GM12878 (cell line): Measurements from ENCODE around the gene MUC21. TPM values are rescaled to one million over a fixed set of nuclear protein-coding genes. Genes with fewer than 3 reads are reported as not detected.

Source experiments
- ATAC-seq: fragments of 200-7000 bp; cut with Tn5 transposase; 3 replicates; pipeline ENCODE4 v1.9.1; 2020; ENCODE audit warnings: mild to moderate bottlenecking, moderate library complexity
- BruUV-seq: library from RNA; stranded (reverse); fragments of 400-500 nt; replicated peaks from 2 replicates; lab custom pipeline; 2021; lab: Mats Ljungman, UMichigan
- CTCF ChIA-PET: fragments of 300-600 bp; sonication (Branson Sonifier 250); formaldehyde crosslinking; extraction: SDS; loops from one replicate; lab custom pipeline; 2021; ENCODE audit warnings: inconsistent platforms; lab: Yijun Ruan, JAX
- POLR2A ChIA-PET: fragments of 350-600 bp; formaldehyde crosslinking; extraction: SDS; loops from one replicate; lab custom pipeline; 2021; ENCODE audit warnings: inconsistent platforms; lab: Charles Lee
- RAD21 ChIA-PET: fragments of 300-600 bp; sonication (Branson Sonifier 250); formaldehyde crosslinking; loops from one replicate; lab custom pipeline; 2023; ENCODE audit warnings: antibody characterized with exemption; ENCODE audit not compliant: unreplicated experiment; lab: Charles Lee
- SMC1A ChIA-PET: fragments of 300-600 bp; sonication (Branson Sonifier 250); formaldehyde crosslinking; loops from one replicate; lab custom pipeline; 2023; ENCODE audit not compliant: unreplicated experiment, uncharacterized antibody; lab: Charles Lee
- DNase-seq: peaks from one replicate; pipeline ENCODE4 v3.0.0-alpha.2; 2011; ENCODE audit warnings: low read depth, low spot score
- FAIRE-seq: peaks from 3 replicates; lab custom pipeline; 2011; peaks lifted over from hg19 to GRCh38; lab: Jason Lieb, UNC
- H2AFZ ChIP-seq: 2 replicates; pipeline ENCODE4 v1.6.0; 2011; ENCODE audit warnings: low read depth, low read length, control low read depth; ENCODE audit not compliant: control insufficient read depth
- H3K27ac ChIP-seq: 2 replicates; pipeline ENCODE4 v1.5.1; 2011; ENCODE audit warnings: control low read depth; ENCODE audit not compliant: control insufficient read depth, insufficient read depth
- H3K27me3 ChIP-seq, 2 experiments: replicated peaks in 1 of 2; 2 replicates each; pipeline versions ENCODE4 v1.6.0 to v1.6.1; 2011; ENCODE audit warnings: low read length in 1 of 2; ENCODE audit not compliant: control insufficient read depth in 2 of 2, insufficient read depth in 2 of 2
- H3K36me3 ChIP-seq, 2 experiments: 2 replicates each; pipeline ENCODE4 v1.5.1; 2011; ENCODE audit warnings: low read length in 1 of 2; ENCODE audit not compliant: control insufficient read depth in 2 of 2, insufficient read depth in 2 of 2
- H3K4me1 ChIP-seq: 2 replicates; pipeline ENCODE4 v1.6.1; 2011; ENCODE audit warnings: mild to moderate bottlenecking, low read length, moderate library complexity, mixed read lengths; ENCODE audit not compliant: control insufficient read depth, insufficient read depth
- H3K4me2 ChIP-seq: 2 replicates; pipeline ENCODE4 v1.6.0; 2011; ENCODE audit warnings: control low read depth; ENCODE audit not compliant: control insufficient read depth, insufficient read depth
- H3K4me3 ChIP-seq: fragments of 200-600 bp; sonication (generic); 2 replicates; pipeline ENCODE4 v1.5.1; 2016
- H3K79me2 ChIP-seq: 2 replicates; pipeline ENCODE4 v1.6.0; 2011; ENCODE audit warnings: low read length; ENCODE audit not compliant: control insufficient read depth, insufficient read depth
- H3K9ac ChIP-seq: 2 replicates; pipeline ENCODE4 v1.8.0; 2011; ENCODE audit warnings: low read length, control low read depth, mixed read lengths; ENCODE audit not compliant: control insufficient read depth, insufficient read depth
- H3K9me3 ChIP-seq: replicated peaks from 3 replicates; pipeline ENCODE4 v1.5.1; 2011; ENCODE audit warnings: mild to moderate bottlenecking, low read length; ENCODE audit not compliant: control insufficient read depth, insufficient read depth
- H4K20me1 ChIP-seq: 2 replicates; pipeline ENCODE4 v1.6.0; 2011; ENCODE audit not compliant: control insufficient read depth, insufficient read depth
- E2F4 ChIP-seq: IDR thresholded peaks from 2 replicates; pipeline ENCODE4 v1.6.1; 2012; ENCODE audit warnings: low read depth, low read length, improper control_type of control experiment
- EED ChIP-seq: sonication (generic); IDR thresholded peaks from 2 replicates; pipeline ENCODE4 v1.6.1; 2016; ENCODE audit warnings: antibody characterized with exemption, low read depth
- FOXM1 ChIP-seq: IDR thresholded peaks from 2 replicates; pipeline ENCODE4 v1.6.1; 2012; ENCODE audit warnings: low read depth, mild to moderate bottlenecking, inconsistent platforms, low read length, moderate library complexity
- IRF3 ChIP-seq: fragments of 450-650 bp; IDR thresholded peaks from 2 replicates; pipeline ENCODE4 v1.6.1; 2014; ENCODE audit warnings: mild to moderate bottlenecking
- NKRF ChIP-seq: fragments of 450-650 bp; conservative IDR thresholded peaks from 2 replicates; pipeline ENCODE4 v1.6.1; 2017; ENCODE audit warnings: mild to moderate bottlenecking, moderate library complexity
- NRF1 ChIP-seq: conservative IDR thresholded peaks from 2 replicates; pipeline ENCODE4 v1.6.1; 2011; ENCODE audit warnings: mild to moderate bottlenecking, low read depth, low read length, improper control_type of control experiment
- SRF ChIP-seq, 2 experiments: IDR thresholded peaks; 2 replicates each; pipeline ENCODE4 v1.6.1; 2011; ENCODE audit warnings: low read depth in 2 of 2, low read length in 2 of 2, mild to moderate bottlenecking in 1 of 2, moderate library complexity in 1 of 2
- STAT1 ChIP-seq: fragments of 450-650 bp; conservative IDR thresholded peaks from 2 replicates; pipeline ENCODE4 v1.6.1; 2014; ENCODE audit warnings: antibody characterized with exemption, mild to moderate bottlenecking
- USF1 ChIP-seq: IDR thresholded peaks from 2 replicates; pipeline ENCODE4 v1.6.1; 2011; ENCODE audit warnings: borderline replicate concordance, low read depth, mild to moderate bottlenecking, moderate library complexity, mixed read lengths, low read length; ENCODE audit not compliant: insufficient read depth; ENCODE audit errors: extremely low read length
- WRNIP1 ChIP-seq: IDR thresholded peaks from 2 replicates; pipeline ENCODE4 v1.6.1; 2011; ENCODE audit warnings: low read depth, low read length, improper control_type of control experiment, borderline replicate concordance
- ZBED1 ChIP-seq: IDR thresholded peaks from 2 replicates; pipeline ENCODE4 v1.6.1; 2016; ENCODE audit warnings: borderline replicate concordance
- WGBS: methylation state at CpG from one replicate; pipeline ENCODE4 v1.1.6; 2016; ENCODE audit warnings: low lambda C conversion rate; ENCODE audit not compliant: insufficient replicate concordance, insufficient coverage; ENCODE audit errors: missing lambda C conversion rate; 5-methylcytosine and 5-hydroxymethylcytosine counted together
- in situ Hi-C: fragments of 300-500 bp; cut with MboI; formaldehyde crosslinking; loops from 9 replicates; pipeline ENCODE4 v1.14.3; 2018; ENCODE audit warnings: mixed read lengths
- intact Hi-C: fragments of 100-400 bp; cut with micrococcal nuclease; formaldehyde crosslinking; loops from one replicate; pipeline ENCODE4 v1.14.2; 2022; ENCODE audit not compliant: unreplicated experiment
- polyA plus RNA-seq, 11 experiments: library from polyadenylated mRNA; depleted of rRNA in 4 of 11; unstranded in 6 of 11; stranded (reverse) in 5 of 11; fragments of >200 nt; fragmentation: Nextera tagmentation in 4 of 11; fragmentation: Illumina TruSeq in 1 of 11; extraction: Ambion mirVana in 4 of 11; extraction: Trizol in 1 of 11; gene quantifications; 1 replicate in 1 of 11; 2 replicates in 10 of 11; pipeline versions ENCODE4 v1.2.1 to v1.2.3, GENCODE V29; 2011 to 2016; ENCODE audit warnings: inconsistent platforms in 2 of 11, missing spikeins in 2 of 11, low read depth in 1 of 11
- total RNA-seq, 4 experiments: library from RNA; depleted of rRNA in 3 of 4; stranded (reverse); fragments of >200 nt in 3 of 4; fragmentation: Illumina TruSeq in 1 of 4; extraction: Trizol in 1 of 4; gene quantifications; 2 replicates each; pipeline versions ENCODE4 v1.2.1 to v1.2.3, GENCODE V29; 2013 to 2021
- TF ChIP-seq, protein P1 (sequence below): IDR thresholded peaks from 2 replicates; pipeline ENCODE4 v1.6.1; 2012; ENCODE audit warnings: mild to moderate bottlenecking, low read depth, low read length
- TF ChIP-seq, protein P2 (sequence below): IDR thresholded peaks from 2 replicates; pipeline ENCODE4 v1.6.1; 2012; ENCODE audit warnings: low read depth, low read length, improper control_type of control experiment

Gene MUC21
- total and polyA plus RNA-seq, 10 of the 15 experiments (the other 5 are each of a cell fraction or from before 2014, with no cell fraction given), result 0.02 TPM; not detected in 9

GRCh38 chr6:30990422-30991086 is 7.0 kb downstream of the MUC21 start:
- Histone ChIP-seq H3K27me3 (no peaks in the 10 kb centered on the region; a peak in 1 of 4 replicates), H2AFZ (peak overlapping the region; percentile 91), H3K4me2 (peak overlapping the region; percentile 74), H3K4me1 (peaks cover 5% of the 10 kb centered on the region), H3K4me3 (no peak overlapping the region), H3K27ac (no peak overlapping the region), H3K79me2 (no peaks in the 10 kb centered on the region), H4K20me1 (no peaks in the 10 kb centered on the region), H3K9ac (peak overlapping the region; percentile 20; the same call in 1 of the 2 replicates), H3K36me3 (no peaks in the 10 kb centered on the region), H3K9me3 (no peaks in the 10 kb centered on the region)
- ChIA-PET POLR2A (interaction anchor here (0.7 to 1.0 kb wide), 2 partner anchors 12 to 76 kb away, joined by 3 read pairs; partner anchors contain the start of gene VARS2), RAD21 (no interaction called here), CTCF (no interaction called here), SMC1A (interaction anchor here (0.9 kb wide), 1 partner anchor 11 kb away, joined by 5 read pairs; no protein-coding TSS in a partner anchor)
- ATAC-seq (peak; percentile 62), FAIRE-seq (no peak), DNase-seq (no peak)
- BruUV-seq, result no TSS peak
- WGBS, result 48% methylated on average over 8 of the region's 8 CpGs
- in situ Hi-C loops (no loop called here), intact Hi-C loops (no loop called here)
- TF ChIP-seq, protein P1, sequence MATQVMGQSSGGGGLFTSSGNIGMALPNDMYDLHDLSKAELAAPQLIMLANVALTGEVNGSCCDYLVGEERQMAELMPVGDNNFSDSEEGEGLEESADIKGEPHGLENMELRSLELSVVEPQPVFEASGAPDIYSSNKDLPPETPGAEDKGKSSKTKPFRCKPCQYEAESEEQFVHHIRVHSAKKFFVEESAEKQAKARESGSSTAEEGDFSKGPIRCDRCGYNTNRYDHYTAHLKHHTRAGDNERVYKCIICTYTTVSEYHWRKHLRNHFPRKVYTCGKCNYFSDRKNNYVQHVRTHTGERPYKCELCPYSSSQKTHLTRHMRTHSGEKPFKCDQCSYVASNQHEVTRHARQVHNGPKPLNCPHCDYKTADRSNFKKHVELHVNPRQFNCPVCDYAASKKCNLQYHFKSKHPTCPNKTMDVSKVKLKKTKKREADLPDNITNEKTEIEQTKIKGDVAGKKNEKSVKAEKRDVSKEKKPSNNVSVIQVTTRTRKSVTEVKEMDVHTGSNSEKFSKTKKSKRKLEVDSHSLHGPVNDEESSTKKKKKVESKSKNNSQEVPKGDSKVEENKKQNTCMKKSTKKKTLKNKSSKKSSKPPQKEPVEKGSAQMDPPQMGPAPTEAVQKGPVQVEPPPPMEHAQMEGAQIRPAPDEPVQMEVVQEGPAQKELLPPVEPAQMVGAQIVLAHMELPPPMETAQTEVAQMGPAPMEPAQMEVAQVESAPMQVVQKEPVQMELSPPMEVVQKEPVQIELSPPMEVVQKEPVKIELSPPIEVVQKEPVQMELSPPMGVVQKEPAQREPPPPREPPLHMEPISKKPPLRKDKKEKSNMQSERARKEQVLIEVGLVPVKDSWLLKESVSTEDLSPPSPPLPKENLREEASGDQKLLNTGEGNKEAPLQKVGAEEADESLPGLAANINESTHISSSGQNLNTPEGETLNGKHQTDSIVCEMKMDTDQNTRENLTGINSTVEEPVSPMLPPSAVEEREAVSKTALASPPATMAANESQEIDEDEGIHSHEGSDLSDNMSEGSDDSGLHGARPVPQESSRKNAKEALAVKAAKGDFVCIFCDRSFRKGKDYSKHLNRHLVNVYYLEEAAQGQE, result no peak
- TF ChIP-seq ZBED1 (no peak), E2F4 (no peak), WRNIP1 (no peak), STAT1 (no peak), FOXM1 (no peak), USF1 (peak; percentile 25), NKRF (no peak), NRF1 (no peak), EED (0 out of 2 replicates have a peak, but pooled peaks have one; percentile 11), SRF (IDR thresholded peaks at IDR 0.05; ENCODE audit: low read depth in 2 of 2, low read length in 2 of 2) (no peak), IRF3 (no peak)
- TF ChIP-seq, protein P2, sequence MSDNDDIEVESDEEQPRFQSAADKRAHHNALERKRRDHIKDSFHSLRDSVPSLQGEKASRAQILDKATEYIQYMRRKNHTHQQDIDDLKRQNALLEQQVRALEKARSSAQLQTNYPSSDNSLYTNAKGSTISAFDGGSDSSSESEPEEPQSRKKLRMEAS, result no peak
